GM12878 (cell line): ENCODE results near the gene STRADB. TPM values are rescaled to one million over a fixed set of nuclear protein-coding genes. Genes with fewer than 3 reads are reported as not detected.

Experiments
- ATAC-seq: fragments of 200-7000 bp; cut with Tn5 transposase; 3 replicates; pipeline ENCODE4 v1.9.1; 2020; ENCODE audit warnings: mild to moderate bottlenecking, moderate library complexity
- BruUV-seq: library from RNA; stranded (reverse); fragments of 400-500 nt; replicated peaks from 2 replicates; lab custom pipeline; 2021; lab: Mats Ljungman, UMichigan
- CTCF ChIA-PET: fragments of 300-600 bp; sonication (Branson Sonifier 250); formaldehyde crosslinking; extraction: SDS; loops from one replicate; lab custom pipeline; 2021; ENCODE audit warnings: inconsistent platforms; lab: Yijun Ruan, JAX
- POLR2A ChIA-PET: fragments of 350-600 bp; formaldehyde crosslinking; extraction: SDS; loops from one replicate; lab custom pipeline; 2021; ENCODE audit warnings: inconsistent platforms; lab: Charles Lee
- RAD21 ChIA-PET: fragments of 300-600 bp; sonication (Branson Sonifier 250); formaldehyde crosslinking; loops from one replicate; lab custom pipeline; 2023; ENCODE audit warnings: antibody characterized with exemption; ENCODE audit not compliant: unreplicated experiment; lab: Charles Lee
- SMC1A ChIA-PET: fragments of 300-600 bp; sonication (Branson Sonifier 250); formaldehyde crosslinking; loops from one replicate; lab custom pipeline; 2023; ENCODE audit not compliant: unreplicated experiment, uncharacterized antibody; lab: Charles Lee
- DNase-seq: peaks from one replicate; pipeline ENCODE4 v3.0.0-alpha.2; 2011; ENCODE audit warnings: low read depth, low spot score
- FAIRE-seq: peaks from 3 replicates; lab custom pipeline; 2011; peaks lifted over from hg19 to GRCh38; lab: Jason Lieb, UNC
- H2AFZ ChIP-seq: 2 replicates; pipeline ENCODE4 v1.6.0; 2011; ENCODE audit warnings: low read depth, low read length, control low read depth; ENCODE audit not compliant: control insufficient read depth
- H3K27ac ChIP-seq: 2 replicates; pipeline ENCODE4 v1.5.1; 2011; ENCODE audit warnings: control low read depth; ENCODE audit not compliant: control insufficient read depth, insufficient read depth
- H3K27me3 ChIP-seq, 2 experiments: replicated peaks in 1 of 2; 2 replicates each; pipeline versions ENCODE4 v1.6.0 to v1.6.1; 2011; ENCODE audit warnings: low read length in 1 of 2; ENCODE audit not compliant: control insufficient read depth in 2 of 2, insufficient read depth in 2 of 2
- H3K36me3 ChIP-seq, 2 experiments: 2 replicates each; pipeline ENCODE4 v1.5.1; 2011; ENCODE audit warnings: low read length in 1 of 2; ENCODE audit not compliant: control insufficient read depth in 2 of 2, insufficient read depth in 2 of 2
- H3K4me1 ChIP-seq: 2 replicates; pipeline ENCODE4 v1.6.1; 2011; ENCODE audit warnings: mild to moderate bottlenecking, low read length, moderate library complexity, mixed read lengths; ENCODE audit not compliant: control insufficient read depth, insufficient read depth
- H3K4me2 ChIP-seq: 2 replicates; pipeline ENCODE4 v1.6.0; 2011; ENCODE audit warnings: control low read depth; ENCODE audit not compliant: control insufficient read depth, insufficient read depth
- H3K4me3 ChIP-seq: fragments of 200-600 bp; sonication (generic); 2 replicates; pipeline ENCODE4 v1.5.1; 2016
- H3K79me2 ChIP-seq: 2 replicates; pipeline ENCODE4 v1.6.0; 2011; ENCODE audit warnings: low read length; ENCODE audit not compliant: control insufficient read depth, insufficient read depth
- H3K9ac ChIP-seq: 2 replicates; pipeline ENCODE4 v1.8.0; 2011; ENCODE audit warnings: low read length, control low read depth, mixed read lengths; ENCODE audit not compliant: control insufficient read depth, insufficient read depth
- H3K9me3 ChIP-seq: replicated peaks from 3 replicates; pipeline ENCODE4 v1.5.1; 2011; ENCODE audit warnings: mild to moderate bottlenecking, low read length; ENCODE audit not compliant: control insufficient read depth, insufficient read depth
- H4K20me1 ChIP-seq: 2 replicates; pipeline ENCODE4 v1.6.0; 2011; ENCODE audit not compliant: control insufficient read depth, insufficient read depth
- NFYA ChIP-seq: IDR thresholded peaks from 2 replicates; pipeline ENCODE4 v1.6.1; 2011; ENCODE audit warnings: low read depth, mild to moderate bottlenecking, low read length, improper control_type of control experiment, borderline replicate concordance
- TAF1 ChIP-seq: IDR thresholded peaks from 2 replicates; pipeline ENCODE4 v1.6.1; 2011; ENCODE audit warnings: mild to moderate bottlenecking, low read depth, low read length, borderline replicate concordance
- TCF7 ChIP-seq: IDR thresholded peaks from 2 replicates; pipeline ENCODE4 v1.6.1; 2014; ENCODE audit warnings: antibody characterized with exemption, borderline replicate concordance
- ZZZ3 ChIP-seq: IDR thresholded peaks from 2 replicates; pipeline ENCODE4 v1.6.1; 2011; ENCODE audit warnings: low read depth; ENCODE audit not compliant: control insufficient read depth, insufficient read length
- WGBS: methylation state at CpG from one replicate; pipeline ENCODE4 v1.1.6; 2016; ENCODE audit warnings: low lambda C conversion rate; ENCODE audit not compliant: insufficient replicate concordance, insufficient coverage; ENCODE audit errors: missing lambda C conversion rate; 5-methylcytosine and 5-hydroxymethylcytosine counted together
- in situ Hi-C: fragments of 300-500 bp; cut with MboI; formaldehyde crosslinking; loops from 9 replicates; pipeline ENCODE4 v1.14.3; 2018; ENCODE audit warnings: mixed read lengths
- intact Hi-C: fragments of 100-400 bp; cut with micrococcal nuclease; formaldehyde crosslinking; loops from one replicate; pipeline ENCODE4 v1.14.2; 2022; ENCODE audit not compliant: unreplicated experiment
- polyA plus RNA-seq, 11 experiments: library from polyadenylated mRNA; depleted of rRNA in 4 of 11; unstranded in 6 of 11; stranded (reverse) in 5 of 11; fragments of >200 nt; fragmentation: Nextera tagmentation in 4 of 11; fragmentation: Illumina TruSeq in 1 of 11; extraction: Ambion mirVana in 4 of 11; extraction: Trizol in 1 of 11; gene quantifications; 1 replicate in 1 of 11; 2 replicates in 10 of 11; pipeline versions ENCODE4 v1.2.1 to v1.2.3, GENCODE V29; 2011 to 2016; ENCODE audit warnings: inconsistent platforms in 2 of 11, missing spikeins in 2 of 11, low read depth in 1 of 11
- total RNA-seq, 4 experiments: library from RNA; depleted of rRNA in 3 of 4; stranded (reverse); fragments of >200 nt in 3 of 4; fragmentation: Illumina TruSeq in 1 of 4; extraction: Trizol in 1 of 4; gene quantifications; 2 replicates each; pipeline versions ENCODE4 v1.2.1 to v1.2.3, GENCODE V29; 2013 to 2021
- TF ChIP-seq, protein P1 (sequence below): fragments of 450-650 bp; formaldehyde crosslinking; IDR thresholded peaks from 2 replicates; pipeline ENCODE4 v1.5.0; 2022; ENCODE audit warnings: mild to moderate bottlenecking, missing genetic modification characterization
- TF ChIP-seq, protein P2 (sequence below): fragments of 450-650 bp; IDR thresholded peaks from 2 replicates; pipeline ENCODE4 v1.6.1; 2016; ENCODE audit warnings: mild to moderate bottlenecking
- TF ChIP-seq, protein P3 (sequence below): fragments of 450-650 bp; conservative IDR thresholded peaks from 2 replicates; pipeline ENCODE4 v1.6.1; 2017; ENCODE audit warnings: mild to moderate bottlenecking, moderate library complexity
- TF ChIP-seq, protein P4 (sequence below): fragments of 150-350 bp; IDR thresholded peaks from 2 replicates; pipeline ENCODE4 v1.6.1; 2016; ENCODE audit warnings: low read depth, low read length

Gene STRADB
- total and polyA plus RNA-seq, 10 of the 15 experiments (the other 5 are each of a cell fraction or from before 2014, with no cell fraction given): 7.6 to 58.3 (median 32.2) TPM

DNA sequence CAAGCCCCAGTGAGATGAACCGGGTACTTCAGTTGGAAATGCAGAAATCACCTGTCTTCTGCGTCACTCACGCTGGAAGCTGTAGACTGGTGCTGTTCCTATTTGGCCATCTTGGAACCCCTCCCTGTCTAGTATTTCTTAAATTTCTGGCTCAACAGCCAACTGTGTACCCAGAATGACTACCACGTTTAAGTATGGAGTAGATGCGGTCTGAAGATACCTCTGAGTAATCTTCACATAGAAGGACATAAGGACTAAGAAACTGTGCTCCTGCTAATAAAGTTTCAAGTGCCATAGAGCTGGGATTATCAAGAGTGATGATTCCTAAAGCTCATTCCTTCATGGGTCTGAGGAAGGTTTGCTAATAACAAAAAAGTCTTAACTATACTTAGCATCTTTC, 20.7 kb upstream of the STRADB start:
- ATAC-seq (no peak), DNase-seq (no peak), FAIRE-seq (no peak)
- Histone ChIP-seq H3K27me3 (no peaks in the 10 kb centered on the region), H3K9ac (no peak overlapping the region), H3K36me3 (no peaks in the 10 kb centered on the region), H2AFZ (no peak overlapping the region), H3K4me1 (no peaks in the 10 kb centered on the region), H3K4me2 (no peak overlapping the region), H3K9me3 (no peaks in the 10 kb centered on the region; the same call in 2 of the 3 replicates), H3K4me3 (no peak overlapping the region), H4K20me1 (no peaks in the 10 kb centered on the region), H3K79me2 (no peaks in the 10 kb centered on the region; the same call in 1 of the 2 replicates), H3K27ac (no peak overlapping the region)
- WGBS: 74% methylated on average over 5 of the region's 5 CpGs
- no TSS peak for BruUV-seq
- ChIA-PET CTCF (interaction anchor here (1.2 kb wide), 1 partner anchor 9 kb away, joined by 4 read pairs; no protein-coding TSS in a partner anchor), RAD21 (no interaction called here), SMC1A (interaction anchor here (1.2 kb wide), 1 partner anchor 223 kb away, joined by 3 read pairs; no protein-coding TSS in a partner anchor), POLR2A (no interaction called here)
- intact Hi-C loops (no loop called here), in situ Hi-C loops (no loop called here)
- TF ChIP-seq, protein P1, sequence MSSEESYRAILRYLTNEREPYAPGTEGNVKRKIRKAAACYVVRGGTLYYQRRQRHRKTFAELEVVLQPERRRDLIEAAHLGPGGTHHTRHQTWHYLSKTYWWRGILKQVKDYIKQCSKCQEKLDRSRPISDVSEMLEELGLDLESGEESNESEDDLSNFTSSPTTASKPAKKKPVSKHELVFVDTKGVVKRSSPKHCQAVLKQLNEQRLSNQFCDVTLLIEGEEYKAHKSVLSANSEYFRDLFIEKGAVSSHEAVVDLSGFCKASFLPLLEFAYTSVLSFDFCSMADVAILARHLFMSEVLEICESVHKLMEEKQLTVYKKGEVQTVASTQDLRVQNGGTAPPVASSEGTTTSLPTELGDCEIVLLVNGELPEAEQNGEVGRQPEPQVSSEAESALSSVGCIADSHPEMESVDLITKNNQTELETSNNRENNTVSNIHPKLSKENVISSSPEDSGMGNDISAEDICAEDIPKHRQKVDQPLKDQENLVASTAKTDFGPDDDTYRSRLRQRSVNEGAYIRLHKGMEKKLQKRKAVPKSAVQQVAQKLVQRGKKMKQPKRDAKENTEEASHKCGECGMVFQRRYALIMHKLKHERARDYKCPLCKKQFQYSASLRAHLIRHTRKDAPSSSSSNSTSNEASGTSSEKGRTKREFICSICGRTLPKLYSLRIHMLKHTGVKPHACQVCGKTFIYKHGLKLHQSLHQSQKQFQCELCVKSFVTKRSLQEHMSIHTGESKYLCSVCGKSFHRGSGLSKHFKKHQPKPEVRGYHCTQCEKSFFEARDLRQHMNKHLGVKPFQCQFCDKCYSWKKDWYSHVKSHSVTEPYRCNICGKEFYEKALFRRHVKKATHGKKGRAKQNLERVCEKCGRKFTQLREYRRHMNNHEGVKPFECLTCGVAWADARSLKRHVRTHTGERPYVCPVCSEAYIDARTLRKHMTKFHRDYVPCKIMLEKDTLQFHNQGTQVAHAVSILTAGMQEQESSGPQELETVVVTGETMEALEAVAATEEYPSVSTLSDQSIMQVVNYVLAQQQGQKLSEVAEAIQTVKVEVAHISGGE (CRISPR knock-in tag): no peak
- TF ChIP-seq TCF7 (no peak), ZZZ3 (no peak), NFYA (no peak), TAF1 (no peak)
- TF ChIP-seq, protein P2, sequence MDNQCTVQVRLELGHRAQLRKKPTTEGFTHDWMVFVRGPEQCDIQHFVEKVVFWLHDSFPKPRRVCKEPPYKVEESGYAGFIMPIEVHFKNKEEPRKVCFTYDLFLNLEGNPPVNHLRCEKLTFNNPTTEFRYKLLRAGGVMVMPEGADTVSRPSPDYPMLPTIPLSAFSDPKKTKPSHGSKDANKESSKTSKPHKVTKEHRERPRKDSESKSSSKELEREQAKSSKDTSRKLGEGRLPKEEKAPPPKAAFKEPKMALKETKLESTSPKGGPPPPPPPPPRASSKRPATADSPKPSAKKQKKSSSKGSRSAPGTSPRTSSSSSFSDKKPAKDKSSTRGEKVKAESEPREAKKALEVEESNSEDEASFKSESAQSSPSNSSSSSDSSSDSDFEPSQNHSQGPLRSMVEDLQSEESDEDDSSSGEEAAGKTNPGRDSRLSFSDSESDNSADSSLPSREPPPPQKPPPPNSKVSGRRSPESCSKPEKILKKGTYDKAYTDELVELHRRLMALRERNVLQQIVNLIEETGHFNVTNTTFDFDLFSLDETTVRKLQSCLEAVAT: no peak
- TF ChIP-seq, protein P3, sequence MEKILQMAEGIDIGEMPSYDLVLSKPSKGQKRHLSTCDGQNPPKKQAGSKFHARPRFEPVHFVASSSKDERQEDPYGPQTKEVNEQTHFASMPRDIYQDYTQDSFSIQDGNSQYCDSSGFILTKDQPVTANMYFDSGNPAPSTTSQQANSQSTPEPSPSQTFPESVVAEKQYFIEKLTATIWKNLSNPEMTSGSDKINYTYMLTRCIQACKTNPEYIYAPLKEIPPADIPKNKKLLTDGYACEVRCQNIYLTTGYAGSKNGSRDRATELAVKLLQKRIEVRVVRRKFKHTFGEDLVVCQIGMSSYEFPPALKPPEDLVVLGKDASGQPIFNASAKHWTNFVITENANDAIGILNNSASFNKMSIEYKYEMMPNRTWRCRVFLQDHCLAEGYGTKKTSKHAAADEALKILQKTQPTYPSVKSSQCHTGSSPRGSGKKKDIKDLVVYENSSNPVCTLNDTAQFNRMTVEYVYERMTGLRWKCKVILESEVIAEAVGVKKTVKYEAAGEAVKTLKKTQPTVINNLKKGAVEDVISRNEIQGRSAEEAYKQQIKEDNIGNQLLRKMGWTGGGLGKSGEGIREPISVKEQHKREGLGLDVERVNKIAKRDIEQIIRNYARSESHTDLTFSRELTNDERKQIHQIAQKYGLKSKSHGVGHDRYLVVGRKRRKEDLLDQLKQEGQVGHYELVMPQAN: no peak
- TF ChIP-seq, protein P4, sequence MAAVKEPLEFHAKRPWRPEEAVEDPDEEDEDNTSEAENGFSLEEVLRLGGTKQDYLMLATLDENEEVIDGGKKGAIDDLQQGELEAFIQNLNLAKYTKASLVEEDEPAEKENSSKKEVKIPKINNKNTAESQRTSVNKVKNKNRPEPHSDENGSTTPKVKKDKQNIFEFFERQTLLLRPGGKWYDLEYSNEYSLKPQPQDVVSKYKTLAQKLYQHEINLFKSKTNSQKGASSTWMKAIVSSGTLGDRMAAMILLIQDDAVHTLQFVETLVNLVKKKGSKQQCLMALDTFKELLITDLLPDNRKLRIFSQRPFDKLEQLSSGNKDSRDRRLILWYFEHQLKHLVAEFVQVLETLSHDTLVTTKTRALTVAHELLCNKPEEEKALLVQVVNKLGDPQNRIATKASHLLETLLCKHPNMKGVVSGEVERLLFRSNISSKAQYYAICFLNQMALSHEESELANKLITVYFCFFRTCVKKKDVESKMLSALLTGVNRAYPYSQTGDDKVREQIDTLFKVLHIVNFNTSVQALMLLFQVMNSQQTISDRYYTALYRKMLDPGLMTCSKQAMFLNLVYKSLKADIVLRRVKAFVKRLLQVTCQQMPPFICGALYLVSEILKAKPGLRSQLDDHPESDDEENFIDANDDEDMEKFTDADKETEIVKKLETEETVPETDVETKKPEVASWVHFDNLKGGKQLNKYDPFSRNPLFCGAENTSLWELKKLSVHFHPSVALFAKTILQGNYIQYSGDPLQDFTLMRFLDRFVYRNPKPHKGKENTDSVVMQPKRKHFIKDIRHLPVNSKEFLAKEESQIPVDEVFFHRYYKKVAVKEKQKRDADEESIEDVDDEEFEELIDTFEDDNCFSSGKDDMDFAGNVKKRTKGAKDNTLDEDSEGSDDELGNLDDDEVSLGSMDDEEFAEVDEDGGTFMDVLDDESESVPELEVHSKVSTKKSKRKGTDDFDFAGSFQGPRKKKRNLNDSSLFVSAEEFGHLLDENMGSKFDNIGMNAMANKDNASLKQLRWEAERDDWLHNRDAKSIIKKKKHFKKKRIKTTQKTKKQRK: no peak
